G401 (cell line): ENCODE results near the gene A1BG. TPM values are rescaled to one million over a fixed set of nuclear protein-coding genes. Genes with fewer than 3 reads are reported as not detected.
A peak's percentile ranks its signal among the peaks of the same experiment; 100 is the strongest.
"Not testable (repeated sequence)": the region's sequence is repeated elsewhere in the genome, so short reads cannot be mapped to it uniquely, and the experiment has no call there.

Source experiments
- DNase-seq: peaks from one replicate; pipeline ENCODE4 v3.0.0-alpha.2; 2015; ENCODE audit warnings: low spot score
- in situ Hi-C: cut with HindIII; loops from 2 replicates; pipeline ENCODE4 v1.10.0; 2016; ENCODE audit warnings: low sequenced_read_pairs, mixed read lengths
- total RNA-seq: library from RNA; depleted of rRNA; stranded (reverse); fragments of >200 nt; shearing (Covaris generic); gene quantifications from 2 replicates; pipeline ENCODE4 v1.2.3, GENCODE V29; 2014

Gene A1BG
- total RNA-seq, 1 experiment from 2014 or later, result 64.2 TPM

- in situ Hi-C loops, result no loop called here
- no peak for DNase-seq
Measured at GRCh38 chr19:58387338-58388174, 34.3 kb upstream of the A1BG start.

GRCh38 chr19:58386576-58387337 lies 33.5 kb upstream of the A1BG start, which contains the start of gene RPS5:
Gene RPS5 (plus strand): TSS chr19:58387269. CDS start chr19:58388138, 869 bp downstream.
- in situ Hi-C loops, result no loop called here
- DNase-seq, result peak; percentile 99

DNA sequence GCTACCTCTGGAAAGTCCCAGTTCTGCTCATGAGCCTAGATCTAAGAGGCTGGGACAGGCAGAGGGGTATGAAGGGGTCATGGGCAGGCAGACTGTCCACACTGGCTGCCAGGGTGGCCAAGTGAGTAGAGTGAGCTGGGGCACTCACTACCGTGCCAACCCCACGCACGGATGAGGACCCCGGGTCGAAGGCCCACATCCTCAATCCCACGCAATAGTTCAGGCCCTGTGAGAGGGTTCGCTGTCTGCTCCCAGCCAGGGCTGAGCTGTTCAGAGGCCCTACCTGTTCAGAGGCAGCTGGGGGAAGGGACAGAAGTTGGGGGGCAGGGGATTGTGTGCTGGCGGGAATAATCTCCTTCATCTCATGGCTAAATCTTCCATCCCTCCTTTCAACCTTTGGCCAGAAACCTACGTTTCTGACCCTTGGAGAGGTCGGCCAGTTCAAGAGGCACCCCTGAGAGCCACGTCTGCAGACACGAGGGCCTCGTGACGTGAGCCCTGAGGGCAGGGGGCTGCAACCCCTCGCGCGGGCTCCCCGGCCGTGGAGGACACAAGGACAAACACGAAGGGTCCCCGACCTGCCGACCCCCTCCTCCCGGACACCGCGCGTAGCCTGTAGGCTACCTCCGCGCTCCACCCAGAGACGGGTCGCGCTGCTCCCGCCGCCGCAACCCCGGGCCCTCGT lies 32.7 kb upstream of the A1BG start:
- in situ Hi-C loops, result no loop called here
- peak; percentile 14 for DNase-seq

GRCh38 chr19:58385313-58385890 lies 32.1 kb upstream of the A1BG start:
- DNase-seq, result no peak
- in situ Hi-C loops, result no loop called here

- in situ Hi-C loops, result no loop called here
- no peak for DNase-seq
Measured at GRCh38 chr19:58382997-58383603, 29.8 kb upstream of the A1BG start.

DNA sequence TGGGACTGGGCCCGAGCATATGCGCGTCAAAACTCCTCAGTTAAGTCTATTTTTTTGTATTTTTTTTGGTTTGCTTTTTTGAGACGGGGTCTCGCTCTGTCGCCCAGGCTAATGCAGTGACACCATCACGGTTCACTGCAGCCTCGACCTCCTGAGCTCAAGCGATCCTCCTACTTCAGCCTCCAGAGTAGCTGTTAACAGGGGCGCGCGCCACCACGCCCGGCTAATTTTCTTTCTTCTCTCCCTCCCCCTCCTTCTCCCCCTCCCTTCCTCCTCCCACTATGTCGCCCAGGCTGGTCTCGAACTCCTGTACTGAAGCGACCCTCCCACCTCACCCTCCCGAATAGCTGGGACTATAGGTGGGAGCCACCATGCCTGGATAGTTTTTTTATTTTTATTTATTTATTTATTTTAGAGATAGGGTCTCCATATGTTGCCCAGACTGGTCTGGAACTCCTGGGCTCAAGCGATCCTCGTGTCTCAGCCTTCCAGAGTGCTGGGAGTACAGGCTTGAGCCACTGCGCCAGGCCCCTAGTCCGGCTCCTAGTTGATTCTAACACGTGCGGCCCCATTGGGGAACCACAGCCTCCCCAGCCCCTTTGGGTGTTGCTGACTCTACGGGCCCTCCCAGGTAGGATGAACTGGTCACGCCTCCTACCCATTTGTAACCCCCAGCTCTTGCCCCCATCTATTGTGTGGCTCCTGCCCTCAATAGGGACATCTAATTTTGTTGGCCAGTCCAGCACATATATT lies 28.3 kb upstream of the A1BG start:
- DNase-seq, result no peak
- in situ Hi-C loops, result no loop called here

- DNase-seq, result peak; percentile 100
- in situ Hi-C loops, result no loop called here
Measured at GRCh38 chr19:58380662-58381459, 27.6 kb upstream of the A1BG start, which contains the start of gene ZNF837. Gene ZNF837 (minus strand): TSS chr19:58381030. CDS start chr19:58369332, 11,698 bp downstream.

- DNase-seq, result no peak
- in situ Hi-C loops, result no loop called here
Measured at GRCh38 chr19:58380037-58380661, 26.9 kb upstream of the A1BG start.

- in situ Hi-C loops, result no loop called here
- DNase-seq, result no peak
Measured at GRCh38 chr19:58379246-58379645, 26.0 kb upstream of the A1BG start.

DNA sequence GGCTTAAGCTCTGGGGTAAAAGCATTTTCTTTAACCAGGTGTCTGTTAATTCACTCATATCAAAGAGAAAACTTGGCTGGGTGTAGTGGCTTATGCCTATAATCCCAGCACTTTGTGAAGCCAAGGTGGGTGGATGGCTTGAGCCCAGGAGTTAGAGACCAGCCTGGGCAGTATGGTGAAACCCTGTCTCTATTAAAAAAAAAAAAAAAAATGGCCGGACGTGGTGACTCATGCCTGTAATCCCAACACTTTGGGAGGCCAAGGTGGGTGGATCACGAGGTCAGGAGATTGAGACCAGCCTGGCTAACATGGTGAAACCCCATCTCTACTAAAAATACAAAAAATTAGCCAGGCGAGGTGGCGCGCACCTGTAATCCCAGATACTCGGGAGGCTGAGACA lies 23.4 kb upstream of the A1BG start:
- DNase-seq, in situ Hi-C loops: not testable (repeated sequence)

DNA sequence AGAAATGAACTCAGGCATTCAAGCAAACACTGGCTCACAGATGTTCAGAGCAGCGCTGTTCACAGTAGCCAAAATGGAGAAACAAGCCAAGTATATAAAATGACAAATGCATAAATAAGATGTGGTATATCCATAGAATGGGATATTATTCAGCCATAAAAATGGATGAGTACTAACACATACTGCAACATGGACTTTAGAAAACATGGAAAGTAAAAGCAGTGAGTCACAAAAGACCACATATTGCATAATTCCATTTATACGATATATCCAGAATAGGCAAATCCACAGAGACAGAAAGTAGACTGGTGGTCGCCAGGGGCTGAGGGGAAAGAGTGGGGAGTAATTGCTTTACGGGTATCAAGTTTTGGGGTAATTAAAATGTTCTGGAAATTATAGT lies 20.9 kb upstream of the A1BG start:
- no peak for DNase-seq
- in situ Hi-C loops, result no loop called here

DNA sequence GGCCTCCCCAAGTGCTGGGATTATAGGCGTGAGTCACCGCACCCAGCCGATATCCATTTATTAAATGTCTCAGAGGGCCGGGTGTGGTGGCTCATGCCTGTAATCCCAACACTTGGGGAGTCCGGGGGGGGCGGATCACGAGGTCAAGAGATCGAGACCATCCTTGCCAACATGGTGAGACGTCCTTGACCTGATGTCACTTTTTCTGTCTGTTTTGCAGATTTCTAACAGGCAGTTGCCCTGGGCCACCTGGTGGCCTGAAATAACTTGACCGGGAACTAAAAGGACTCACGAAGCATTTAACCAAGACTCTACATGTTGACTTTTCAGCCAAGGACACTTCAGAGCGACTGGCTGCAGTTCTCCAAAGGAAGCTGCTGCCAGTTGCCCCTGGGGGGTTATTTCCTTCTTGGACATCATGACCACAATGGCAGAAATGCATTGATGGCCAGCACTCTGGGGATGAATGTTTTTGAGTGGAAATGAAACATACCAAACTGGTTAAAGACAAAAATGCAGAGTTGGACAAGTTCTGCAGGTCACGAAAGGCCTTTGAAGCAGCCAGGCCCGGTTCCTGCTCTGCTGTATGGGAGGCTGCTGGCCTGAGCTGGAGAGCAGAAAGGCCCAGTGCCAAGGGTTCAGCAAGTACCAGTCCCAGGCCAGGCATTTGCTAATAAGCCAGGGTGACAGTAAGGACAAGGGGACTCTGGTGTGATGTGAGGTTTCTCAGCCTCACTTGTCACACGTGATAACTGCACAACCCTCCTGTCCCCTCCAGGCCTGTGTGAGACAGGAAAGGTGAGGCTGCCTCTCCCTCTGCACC lies 19.2 kb upstream of the A1BG start:
- in situ Hi-C loops, result no loop called here
- no peak for DNase-seq

- in situ Hi-C loops, result no loop called here
- DNase-seq, result no peak
Measured at GRCh38 chr19:58368561-58369360, 15.5 kb upstream of the A1BG start.

- no peak for DNase-seq
- in situ Hi-C loops, result no loop called here
Measured at GRCh38 chr19:58367698-58368454, 14.6 kb upstream of the A1BG start.
